ENCODE data around the gene CRYBA2. TPM values are rescaled to one million over a fixed set of nuclear protein-coding genes. Genes with fewer than 3 reads are reported as not detected.
A peak's percentile ranks its signal among the peaks of the same experiment; 100 is the strongest.

The CRYBA2 gene
- total RNA-seq, 1 donor from 2014 or later = not detected

DNA sequence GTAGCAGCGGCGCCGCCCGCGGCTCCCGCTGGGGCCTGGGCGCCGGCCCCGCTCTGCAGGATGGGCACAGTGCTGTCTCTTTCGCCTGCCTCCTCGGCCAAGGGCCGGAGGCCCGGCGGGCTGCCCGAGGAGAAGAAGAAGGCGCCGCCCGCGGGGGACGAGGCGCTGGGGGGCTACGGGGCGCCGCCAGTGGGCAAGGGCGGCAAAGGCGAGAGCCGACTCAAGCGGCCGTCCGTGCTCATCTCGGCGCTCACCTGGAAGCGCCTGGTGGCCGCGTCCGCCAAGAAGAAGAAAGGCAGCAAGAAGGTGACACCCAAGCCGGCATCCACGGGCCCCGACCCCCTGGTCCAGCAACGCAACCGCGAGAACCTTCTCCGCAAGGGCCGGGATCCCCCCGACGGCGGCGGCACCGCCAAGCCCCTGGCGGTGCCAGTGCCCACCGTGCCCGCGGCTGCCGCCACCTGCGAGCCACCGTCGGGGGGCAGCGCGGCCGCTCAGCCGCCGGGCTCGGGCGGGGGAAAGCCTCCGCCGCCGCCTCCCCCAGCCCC lies 33.4 kb downstream of the CRYBA2 start:
- Mint-ChIP-seq H3K27me3 (ENCODE audit: low read depth) (peaks cover 75% of the 10 kb centered on the region), H3K9me3 (no peaks in the 10 kb centered on the region), H3K4me1 (peaks cover 41% of the 10 kb centered on the region), H3K36me3 (no peaks in the 10 kb centered on the region), H3K27ac (no peak overlapping the region), H3K4me3 (peak overlapping the region; percentile 37)
- DNase-seq (ENCODE audit: low spot score in 2 of 2, unreplicated experiment in 2 of 2) = no peak
- TF ChIP-seq, protein P1, sequence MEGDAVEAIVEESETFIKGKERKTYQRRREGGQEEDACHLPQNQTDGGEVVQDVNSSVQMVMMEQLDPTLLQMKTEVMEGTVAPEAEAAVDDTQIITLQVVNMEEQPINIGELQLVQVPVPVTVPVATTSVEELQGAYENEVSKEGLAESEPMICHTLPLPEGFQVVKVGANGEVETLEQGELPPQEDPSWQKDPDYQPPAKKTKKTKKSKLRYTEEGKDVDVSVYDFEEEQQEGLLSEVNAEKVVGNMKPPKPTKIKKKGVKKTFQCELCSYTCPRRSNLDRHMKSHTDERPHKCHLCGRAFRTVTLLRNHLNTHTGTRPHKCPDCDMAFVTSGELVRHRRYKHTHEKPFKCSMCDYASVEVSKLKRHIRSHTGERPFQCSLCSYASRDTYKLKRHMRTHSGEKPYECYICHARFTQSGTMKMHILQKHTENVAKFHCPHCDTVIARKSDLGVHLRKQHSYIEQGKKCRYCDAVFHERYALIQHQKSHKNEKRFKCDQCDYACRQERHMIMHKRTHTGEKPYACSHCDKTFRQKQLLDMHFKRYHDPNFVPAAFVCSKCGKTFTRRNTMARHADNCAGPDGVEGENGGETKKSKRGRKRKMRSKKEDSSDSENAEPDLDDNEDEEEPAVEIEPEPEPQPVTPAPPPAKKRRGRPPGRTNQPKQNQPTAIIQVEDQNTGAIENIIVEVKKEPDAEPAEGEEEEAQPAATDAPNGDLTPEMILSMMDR (IDR thresholded peaks at IDR 0.05; ENCODE audit: unreplicated experiment) = no peak

DNA sequence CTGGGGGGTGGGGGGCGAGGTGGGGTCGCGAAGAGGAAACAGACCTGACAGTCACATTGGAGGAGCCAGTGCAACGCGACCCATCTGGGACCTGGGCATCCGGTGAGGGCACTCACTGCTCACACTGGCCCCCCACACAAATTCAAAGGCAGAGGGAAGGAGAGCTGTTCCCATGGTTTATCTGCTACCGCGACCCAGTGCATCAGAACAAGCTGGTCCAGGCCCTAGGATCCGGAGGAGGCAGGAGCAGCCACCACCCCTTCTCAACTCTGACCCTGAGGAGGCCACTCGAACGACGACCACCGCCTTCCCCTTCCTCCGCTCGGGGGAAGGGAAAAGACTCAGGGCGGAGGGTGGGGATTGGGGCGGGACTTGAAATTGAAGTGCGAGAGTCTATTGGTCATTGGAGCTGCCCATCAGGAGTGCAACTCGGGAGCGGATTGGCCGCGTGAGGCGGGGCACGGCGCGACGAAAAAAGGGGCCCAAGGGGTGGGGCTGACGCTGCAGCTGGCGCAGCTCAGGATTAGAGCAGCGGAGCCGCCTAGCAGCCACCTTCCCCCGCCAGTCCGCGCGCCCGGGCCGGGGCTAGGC lies 34.0 kb downstream of the CRYBA2 start, which contains the start of gene CDK5R2:
Gene CDK5R2, plus strand, starts transcription at position 526 of the 591 bp plus-strand sequence. CDS start 155 bp downstream, outside the sequence.
- TF ChIP-seq, protein P1 (IDR thresholded peaks at IDR 0.05; ENCODE audit: unreplicated experiment) = no peak
- Mint-ChIP-seq H3K9me3 (no peaks in the 10 kb centered on the region), H3K27ac (no peak within 1 kb of the TSS)

DNA sequence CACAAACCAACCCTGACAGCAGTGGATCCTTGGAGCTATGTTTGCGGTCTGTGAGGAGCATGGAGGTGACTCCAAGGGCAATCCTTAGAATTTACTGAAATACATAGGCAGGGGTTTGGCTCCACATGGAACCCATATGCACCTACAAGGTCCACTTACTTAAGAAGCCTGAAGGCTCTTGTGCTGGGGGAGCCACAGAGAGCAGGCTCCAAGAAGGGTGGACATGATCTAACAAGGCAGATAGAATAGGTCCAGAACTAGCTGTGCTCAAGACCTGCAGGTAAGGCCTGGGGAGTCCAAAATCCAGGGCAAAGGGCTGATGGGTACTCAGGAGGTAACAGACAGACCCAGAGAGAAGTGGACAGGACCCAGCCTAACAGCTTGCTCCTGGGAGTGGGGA lies 34.9 kb downstream of the CRYBA2 start:
- DNase-seq (ENCODE audit: low spot score in 2 of 2, unreplicated experiment in 2 of 2) = no peak
- TF ChIP-seq, protein P1 (IDR thresholded peaks at IDR 0.05; ENCODE audit: unreplicated experiment) = no peak
- peaks cover 28% of the 10 kb centered on the region for H3K4me1 Mint-ChIP-seq
- peak overlapping the region; percentile 80 for H3K4me3 Mint-ChIP-seq
- no peaks in the 10 kb centered on the region for H3K9me3 Mint-ChIP-seq
- H3K27me3 Mint-ChIP-seq (ENCODE audit: low read depth) = peaks cover 90% of the 10 kb centered on the region
- H3K36me3 Mint-ChIP-seq = no peaks in the 10 kb centered on the region
- no peak overlapping the region for H3K27ac Mint-ChIP-seq

More for the DNA sequence above, 34.0 kb downstream of the CRYBA2 start, which contains the start of gene CDK5R2:
- DNase-seq (ENCODE audit: low spot score in 2 of 2, unreplicated experiment in 2 of 2) = peak; percentile 85 to 94
- peaks cover 81% of the 10 kb centered on the region for H3K27me3 Mint-ChIP-seq (ENCODE audit: low read depth)
- peaks cover 38% of the 10 kb centered on the region for H3K4me1 Mint-ChIP-seq
- H3K36me3 Mint-ChIP-seq = no peaks in the 10 kb centered on the region
- peak within 1 kb of the TSS; percentile 80 for H3K4me3 Mint-ChIP-seq

DNA sequence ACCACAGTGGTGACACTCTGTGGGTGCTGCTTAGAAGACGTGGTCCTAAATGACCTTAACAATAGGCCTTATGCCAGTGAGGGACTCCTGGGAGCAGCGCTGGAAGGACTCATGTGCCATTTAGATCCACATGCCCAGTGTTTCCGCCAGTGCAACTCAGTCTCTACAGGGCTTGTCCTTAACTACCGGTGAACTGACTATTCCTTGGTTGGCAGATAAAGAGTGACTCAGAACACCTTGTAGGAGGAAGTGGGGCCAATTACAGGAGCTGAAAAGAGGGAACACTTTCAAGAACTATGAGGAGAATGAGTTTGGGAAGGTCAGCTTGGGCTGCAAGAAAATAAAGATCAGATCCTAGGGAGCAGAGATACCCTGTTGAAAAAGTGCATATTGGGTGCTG lies 35.6 kb downstream of the CRYBA2 start:
- H3K9me3 Mint-ChIP-seq = no peaks in the 10 kb centered on the region
- peak overlapping the region; percentile 80 for H3K4me3 Mint-ChIP-seq
- peaks cover 22% of the 10 kb centered on the region for H3K4me1 Mint-ChIP-seq
- TF ChIP-seq, protein P1 (IDR thresholded peaks at IDR 0.05; ENCODE audit: unreplicated experiment) = no peak
- H3K36me3 Mint-ChIP-seq = no peaks in the 10 kb centered on the region
- peaks cover 90% of the 10 kb centered on the region for H3K27me3 Mint-ChIP-seq (ENCODE audit: low read depth)
- no peak for DNase-seq (ENCODE audit: low spot score in 2 of 2, unreplicated experiment in 2 of 2)
- H3K27ac Mint-ChIP-seq = no peak overlapping the region

DNA sequence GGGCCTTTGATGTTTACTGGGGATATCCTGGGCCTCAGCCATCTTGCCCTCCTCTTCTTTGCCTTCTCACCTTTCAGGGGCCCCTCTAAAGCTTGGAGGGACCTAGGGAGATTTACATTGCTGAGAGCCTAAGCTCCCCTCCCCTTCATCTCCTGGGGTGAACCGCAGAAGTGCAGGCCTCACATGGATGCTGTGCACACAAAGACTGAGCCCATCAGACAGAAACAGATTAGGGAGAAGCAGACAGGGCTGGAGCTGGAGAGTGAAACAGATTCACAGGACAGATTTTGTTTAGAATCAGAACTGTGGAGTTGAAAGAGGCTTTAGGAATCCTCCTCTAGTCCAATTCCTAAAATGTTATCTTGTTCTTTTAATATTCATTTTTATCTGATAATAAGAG lies 37.2 kb downstream of the CRYBA2 start:
- Mint-ChIP-seq H3K9me3 (peaks cover 5% of the 10 kb centered on the region), H3K36me3 (no peaks in the 10 kb centered on the region), H3K4me1 (peaks cover 13% of the 10 kb centered on the region), H3K4me3 (no peak overlapping the region), H3K27ac (no peak overlapping the region), H3K27me3 (ENCODE audit: low read depth) (peaks cover 86% of the 10 kb centered on the region)
- no peak for DNase-seq (ENCODE audit: low spot score in 2 of 2, unreplicated experiment in 2 of 2)
- TF ChIP-seq, protein P1 (IDR thresholded peaks at IDR 0.05; ENCODE audit: unreplicated experiment) = no peak
